Stimulated activated effector memory CD8-positive, alpha-beta T cell treated with anti-CD3 and anti-CD28 coated beads, Interleukin-12 subunit alpha, Interleukin-12 subunit beta, amount 100 ng/mL, for 72 hours (primary cell): Measurements from ENCODE around the gene R3HDM2.
"Not testable (repeated sequence)": the region's sequence is repeated elsewhere in the genome, so short reads cannot be mapped to it uniquely, and the experiment has no call there.

Experiments
- ATAC-seq: fragments of 150-1000 bp; cut with Tn5 transposase; 2 replicates; pipeline ENCODE4 v1.10.0; 2021
- DNase-seq, 2 donors: peaks; one replicate each; pipeline ENCODE4 v3.0.0; 2021 to 2022; ENCODE audit warnings: low spot score in 2 of 2
- H3K27ac Mint-ChIP-seq: one replicate; pipeline ENCODE4 v1.8.0; 2022; ENCODE audit warnings: mild to moderate bottlenecking, mixed read lengths
- H3K36me3 Mint-ChIP-seq: one replicate; pipeline ENCODE4 v1.8.0; 2022; ENCODE audit warnings: mild to moderate bottlenecking, mixed read lengths
- H3K4me1 Mint-ChIP-seq: one replicate; pipeline ENCODE4 v1.8.0; 2022; ENCODE audit warnings: mixed read lengths
- H3K4me3 Mint-ChIP-seq: one replicate; pipeline ENCODE4 v1.8.0; 2022; ENCODE audit warnings: mild to moderate bottlenecking, mixed read lengths
- H3K9me3 Mint-ChIP-seq: one replicate; pipeline ENCODE4 v1.8.0; 2022; ENCODE audit warnings: mixed read lengths

The R3HDM2 gene

DNA sequence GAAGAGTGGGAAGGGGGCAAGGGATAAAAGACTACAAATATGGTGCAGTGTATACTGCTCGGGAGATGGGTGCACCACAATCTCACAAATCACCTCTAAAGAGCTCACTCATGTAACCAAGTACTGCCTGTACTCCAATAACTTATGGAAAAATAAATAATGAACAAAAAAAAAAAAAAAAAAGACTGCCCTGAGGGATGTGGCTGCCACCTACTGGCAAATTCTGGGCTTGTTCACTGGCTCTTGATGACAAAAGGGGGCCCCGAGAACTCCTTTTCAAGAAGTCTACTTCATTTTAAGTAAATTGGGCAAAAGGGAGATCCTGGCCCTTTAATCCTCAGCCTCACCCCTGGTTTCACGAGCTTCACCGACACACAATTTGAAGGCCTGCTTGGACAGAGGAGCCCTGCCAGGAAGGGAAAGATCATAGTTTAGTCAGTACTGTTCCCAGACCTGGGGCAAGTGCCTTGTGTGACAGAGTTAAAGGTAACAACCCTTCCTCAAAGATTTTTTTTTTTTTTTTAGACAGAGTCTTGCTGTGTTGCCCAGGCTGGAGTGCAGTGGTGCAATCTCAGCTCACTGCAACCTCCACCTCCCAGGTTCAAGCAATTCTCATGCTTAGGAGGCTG is 153.8 kb downstream of the R3HDM2 start:
- Mint-ChIP-seq H3K4me3 (no peak overlapping the region), H3K9me3 (no peaks in the 10 kb centered on the region), H3K36me3 (peaks cover 93% of the 10 kb centered on the region), H3K4me1 (peaks cover 13% of the 10 kb centered on the region), H3K27ac (peak overlapping the region; percentile 40)
- no peak for ATAC-seq
- no peak for DNase-seq

DNA sequence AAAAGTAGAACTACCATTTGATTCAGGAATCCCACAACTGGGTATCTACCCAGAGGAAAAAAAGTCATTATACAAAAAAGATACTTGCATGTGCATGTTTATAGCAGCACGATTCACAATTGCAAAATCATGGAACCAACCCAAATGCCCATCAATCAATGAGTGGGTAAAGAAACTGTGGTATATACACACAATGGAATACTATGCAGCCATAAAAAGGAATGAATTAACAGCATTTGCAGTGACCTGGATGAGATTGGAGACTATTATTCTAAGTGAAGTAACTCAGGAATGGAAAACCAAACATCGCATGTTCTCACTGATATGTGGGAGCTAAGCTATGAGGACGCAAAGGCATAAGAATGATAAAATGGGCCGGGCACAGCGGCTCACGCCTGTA is 154.6 kb downstream of the R3HDM2 start:
- H3K27ac Mint-ChIP-seq, H3K9me3 Mint-ChIP-seq, DNase-seq, ATAC-seq, H3K4me3 Mint-ChIP-seq: not testable (repeated sequence)
- peaks cover 90% of the 10 kb centered on the region for H3K36me3 Mint-ChIP-seq
- H3K4me1 Mint-ChIP-seq = peaks cover 13% of the 10 kb centered on the region

- Mint-ChIP-seq H3K4me3 (no peak overlapping the region), H3K36me3 (peaks cover 89% of the 10 kb centered on the region), H3K9me3 (no peaks in the 10 kb centered on the region), H3K4me1 (peaks cover 10% of the 10 kb centered on the region), H3K27ac (peak overlapping the region; percentile 39)
- no peak for DNase-seq
- no peak for ATAC-seq
These were observed 157.3 kb downstream of the R3HDM2 start for GRCh38 chr12:57273516-57273915.

- Mint-ChIP-seq H3K4me3 (no peak overlapping the region), H3K4me1 (peaks cover 16% of the 10 kb centered on the region), H3K36me3 (peaks cover 89% of the 10 kb centered on the region), H3K9me3 (no peaks in the 10 kb centered on the region), H3K27ac (peak overlapping the region; percentile 39)
- no peak for DNase-seq
- ATAC-seq = no peak
These were observed 158.3 kb downstream of the R3HDM2 start for GRCh38 chr12:57272337-57273151.

GRCh38 chr12:57270966-57271470 is 159.8 kb downstream of the R3HDM2 start:
- Mint-ChIP-seq H3K36me3 (peaks cover 89% of the 10 kb centered on the region), H3K4me1 (peaks cover 16% of the 10 kb centered on the region), H3K4me3 (no peak overlapping the region), H3K9me3 (no peaks in the 10 kb centered on the region), H3K27ac (no peak overlapping the region)
- DNase-seq (no peak), ATAC-seq (no peak)

DNA sequence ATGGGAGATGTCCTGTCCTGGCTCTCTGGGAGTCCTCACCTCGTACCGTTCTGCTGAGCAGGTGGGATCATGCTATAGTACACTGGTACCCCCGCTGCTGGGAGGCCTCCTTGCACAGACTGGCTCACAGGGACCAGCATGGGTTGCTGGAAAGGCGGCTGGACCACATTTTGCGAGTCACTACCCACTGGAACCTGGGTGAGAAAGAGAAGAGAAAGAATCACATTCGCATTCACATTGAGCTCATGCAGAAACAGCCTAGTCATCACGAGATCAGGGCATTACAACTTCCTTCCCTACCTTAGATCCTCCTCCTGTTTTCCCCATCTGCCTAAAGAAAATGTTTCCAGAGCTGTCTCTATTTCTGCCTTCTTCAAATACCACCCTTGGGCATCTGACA is 162.6 kb downstream of the R3HDM2 start:
- ATAC-seq = peak; percentile 89
- Mint-ChIP-seq H3K4me3 (no peak overlapping the region), H3K27ac (peak overlapping the region; percentile 86), H3K4me1 (peaks cover 16% of the 10 kb centered on the region), H3K9me3 (no peaks in the 10 kb centered on the region), H3K36me3 (peaks cover 88% of the 10 kb centered on the region)
- no peak for DNase-seq

DNA sequence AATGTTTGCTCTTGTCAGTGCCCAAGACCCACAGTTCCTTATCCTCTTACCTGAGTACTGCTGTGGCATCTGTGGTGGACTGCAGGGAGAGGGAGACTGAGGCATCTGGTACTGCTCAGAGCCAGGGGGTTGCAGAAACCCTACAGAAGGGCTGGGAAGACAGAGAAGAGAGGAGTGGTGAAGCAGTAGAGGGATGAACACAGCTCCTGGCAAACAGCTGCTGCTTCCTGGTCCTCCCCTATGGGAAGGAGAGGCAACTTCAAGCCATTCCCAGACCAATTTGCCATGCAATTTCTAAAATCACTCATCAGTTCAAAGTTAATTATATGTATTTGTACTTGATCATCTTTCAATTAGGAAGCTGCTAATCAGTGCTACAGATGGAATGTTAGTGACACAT is 164.2 kb downstream of the R3HDM2 start:
- peaks cover 16% of the 10 kb centered on the region for H3K4me1 Mint-ChIP-seq
- DNase-seq (no peak), ATAC-seq (no peak)
- peak overlapping the region; percentile 56 for H3K27ac Mint-ChIP-seq
- peaks cover 78% of the 10 kb centered on the region for H3K36me3 Mint-ChIP-seq
- H3K9me3 Mint-ChIP-seq = no peaks in the 10 kb centered on the region
- H3K4me3 Mint-ChIP-seq = no peak overlapping the region

GRCh38 chr12:57263096-57263495 is 167.7 kb downstream of the R3HDM2 start:
- Mint-ChIP-seq H3K36me3 (peaks cover 68% of the 10 kb centered on the region), H3K27ac (no peak overlapping the region), H3K9me3 (no peaks in the 10 kb centered on the region), H3K4me1 (peaks cover 2% of the 10 kb centered on the region), H3K4me3 (no peak overlapping the region)
- ATAC-seq = no peak
- DNase-seq = no peak

DNA sequence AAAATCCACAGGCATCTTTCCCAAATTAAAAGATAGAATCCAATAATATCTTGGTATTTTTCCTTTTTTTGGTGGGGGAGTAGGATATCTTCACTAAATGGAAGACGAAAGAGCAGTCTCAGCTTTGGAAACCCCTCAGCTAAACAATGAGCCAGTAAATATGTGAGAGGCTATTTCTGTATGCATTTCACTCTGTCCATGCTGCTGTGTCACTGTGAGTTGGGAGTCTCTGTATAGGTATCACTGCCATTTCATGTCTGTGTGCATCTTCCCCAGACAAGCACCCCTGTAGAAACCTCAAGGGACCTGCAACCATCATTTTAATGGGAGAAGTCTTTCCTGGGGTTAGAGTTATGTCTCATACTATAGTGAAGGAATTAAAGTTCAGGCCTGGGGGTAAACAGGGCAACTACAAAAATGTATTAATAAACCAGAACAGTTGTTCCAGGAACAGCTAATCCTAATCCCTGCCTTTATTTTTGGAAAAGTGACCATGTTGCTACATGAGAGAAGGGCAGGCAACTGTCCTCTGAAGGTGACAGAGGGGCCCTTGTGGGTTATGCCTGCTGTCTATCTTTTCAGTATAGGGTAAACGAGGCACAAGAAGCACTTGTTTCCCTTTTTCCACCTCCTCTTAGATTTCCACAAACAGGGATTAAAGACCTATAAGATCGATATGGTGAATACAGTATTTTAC is 168.6 kb downstream of the R3HDM2 start:
- no peaks in the 10 kb centered on the region for H3K4me1 Mint-ChIP-seq
- ATAC-seq = no peak
- no peak overlapping the region for H3K27ac Mint-ChIP-seq
- no peaks in the 10 kb centered on the region for H3K9me3 Mint-ChIP-seq
- DNase-seq = no peak
- H3K36me3 Mint-ChIP-seq = peaks cover 67% of the 10 kb centered on the region
- H3K4me3 Mint-ChIP-seq = no peak overlapping the region

DNA sequence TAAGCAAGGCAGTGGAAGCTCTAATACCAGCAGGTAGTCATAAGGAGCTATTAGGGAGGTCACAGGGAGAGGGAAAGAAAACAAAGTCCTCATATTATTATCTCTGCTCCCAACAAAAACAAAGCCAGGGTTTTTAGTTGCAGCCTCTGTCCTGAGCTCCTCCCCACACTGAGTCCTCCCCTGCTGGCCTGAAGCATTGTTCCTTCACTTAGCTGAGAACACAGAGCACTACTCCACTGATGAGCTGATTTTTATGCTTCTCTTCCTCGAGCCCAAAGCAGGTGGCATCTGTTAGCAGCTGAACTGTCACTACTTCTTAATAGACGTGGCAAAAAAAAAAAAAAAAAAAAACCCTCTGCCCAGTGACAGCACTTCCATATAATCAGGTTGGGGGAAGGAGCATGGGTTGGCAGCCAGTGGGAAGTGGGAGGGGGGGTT is 169.4 kb downstream of the R3HDM2 start:
- no peak for DNase-seq
- no peak overlapping the region for H3K27ac Mint-ChIP-seq
- H3K36me3 Mint-ChIP-seq = peaks cover 67% of the 10 kb centered on the region
- no peak for ATAC-seq
- no peaks in the 10 kb centered on the region for H3K9me3 Mint-ChIP-seq
- no peaks in the 10 kb centered on the region for H3K4me1 Mint-ChIP-seq
- H3K4me3 Mint-ChIP-seq = no peak overlapping the region

DNA sequence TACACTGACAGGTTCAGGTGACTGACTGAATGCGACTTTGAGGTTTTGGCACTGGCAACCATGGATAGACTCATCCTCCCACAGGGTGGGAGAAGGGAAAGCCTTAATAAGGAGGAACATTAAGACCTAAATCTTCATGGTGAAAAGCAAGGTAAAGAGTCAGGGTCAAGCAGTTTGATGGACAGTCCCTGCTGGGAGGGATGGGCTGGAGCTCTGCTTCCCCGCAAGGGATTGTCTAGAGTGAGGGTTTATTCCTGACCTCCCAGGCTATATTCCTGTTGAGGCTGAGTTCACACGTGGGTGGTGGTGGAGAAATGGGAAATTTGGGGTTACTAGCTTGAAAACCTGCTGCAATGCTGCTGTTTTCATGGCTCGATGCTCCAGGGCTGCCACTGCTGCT is 170.5 kb downstream of the R3HDM2 start:
- Mint-ChIP-seq H3K27ac (no peak overlapping the region), H3K4me1 (no peaks in the 10 kb centered on the region), H3K9me3 (no peaks in the 10 kb centered on the region), H3K4me3 (no peak overlapping the region), H3K36me3 (peaks cover 66% of the 10 kb centered on the region)
- ATAC-seq (no peak), DNase-seq (no peak)

GRCh38 chr12:57258977-57259970 is 171.6 kb downstream of the R3HDM2 start:
- DNase-seq (no peak), ATAC-seq (no peak)
- Mint-ChIP-seq H3K4me1 (no peaks in the 10 kb centered on the region), H3K27ac (no peak overlapping the region), H3K36me3 (peaks cover 62% of the 10 kb centered on the region), H3K4me3 (no peak overlapping the region), H3K9me3 (no peaks in the 10 kb centered on the region)

GRCh38 chr12:57255916-57256315 is 174.9 kb downstream of the R3HDM2 start:
- Mint-ChIP-seq H3K4me1 (no peaks in the 10 kb centered on the region), H3K36me3 (peaks cover 59% of the 10 kb centered on the region), H3K9me3 (no peaks in the 10 kb centered on the region), H3K27ac (no peak overlapping the region), H3K4me3 (no peak overlapping the region)
- DNase-seq (no peak), ATAC-seq (no peak)

DNA sequence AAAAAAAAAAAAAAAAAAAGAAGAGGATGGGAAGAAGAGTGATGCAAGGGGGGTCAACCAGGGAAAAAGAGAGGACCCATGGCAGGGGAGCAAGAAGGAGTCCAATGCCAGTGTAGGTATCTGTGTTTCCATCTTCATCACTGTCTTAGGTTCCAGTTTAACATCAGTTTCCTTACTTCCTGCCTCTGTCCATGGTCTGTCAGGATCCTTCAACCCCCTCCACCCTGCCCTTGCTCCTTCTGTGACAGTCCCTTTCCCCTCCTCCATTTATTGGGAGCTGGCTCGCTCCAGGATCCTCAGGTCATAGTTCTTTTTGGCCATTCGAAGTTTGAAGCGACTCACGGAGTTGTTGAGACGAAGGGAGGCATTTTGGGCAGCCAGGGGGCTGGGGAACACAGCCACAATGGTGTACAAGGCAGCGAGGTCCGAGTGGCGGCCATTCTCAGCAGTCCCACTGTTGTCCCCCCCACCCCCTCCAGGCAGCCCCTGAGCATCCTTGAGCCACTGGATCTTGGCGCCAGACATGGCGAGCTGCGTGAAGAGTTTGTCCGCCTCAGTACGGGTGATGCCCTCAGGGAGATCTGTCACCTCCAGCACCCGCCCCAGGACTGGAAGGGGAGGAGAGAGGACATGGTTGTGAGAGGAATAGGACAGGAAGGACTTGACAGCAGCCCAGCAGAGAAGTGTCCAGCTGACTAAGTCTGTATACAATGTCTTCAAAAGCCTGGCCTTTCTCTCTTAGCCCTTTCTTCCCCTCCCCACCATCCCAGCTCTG is 176.2 kb downstream of the R3HDM2 start:
- ATAC-seq = no peak
- Mint-ChIP-seq H3K36me3 (peaks cover 48% of the 10 kb centered on the region), H3K27ac (no peak overlapping the region), H3K4me3 (no peak overlapping the region), H3K4me1 (no peaks in the 10 kb centered on the region), H3K9me3 (no peaks in the 10 kb centered on the region)
- no peak for DNase-seq
